Ascending aorta (tissue), 2 donors: ENCODE measurements around the gene SV2B. TPM values are rescaled to one million over a fixed set of nuclear protein-coding genes. Genes with fewer than 3 reads are reported as not detected.

Experiments
- DNase-seq, 2 donors: peaks; one replicate each; pipeline ENCODE4 v3.0.0-alpha.2; 2019; ENCODE audit warnings: low spot score in 2 of 2
- H3K27ac ChIP-seq, 2 donors: fragments of 200-600 bp; sonication (generic); one replicate each; pipeline ENCODE4 v1.5.1; 2016 to 2017; ENCODE audit warnings: mild to moderate bottlenecking in 1 of 2
- H3K27me3 ChIP-seq: fragments of 200-600 bp; sonication (generic); one replicate; pipeline ENCODE4 v1.5.1; 2017
- H3K36me3 ChIP-seq, 2 donors: fragments of 200-600 bp; sonication (generic); one replicate each; pipeline ENCODE4 v1.5.1; 2016
- H3K4me1 ChIP-seq, 2 donors: fragments of 200-600 bp; sonication (generic); one replicate each; pipeline ENCODE4 v1.5.1; 2016 to 2017; ENCODE audit warnings: mild to moderate bottlenecking in 1 of 2
- H3K4me3 ChIP-seq, 2 donors: fragments of 200-600 bp; sonication (generic); one replicate each; pipeline ENCODE4 v1.5.1; 2016 to 2017; ENCODE audit warnings: mild to moderate bottlenecking in 1 of 2
- H3K9me3 ChIP-seq, 2 donors: fragments of 200-600 bp; sonication (generic); one replicate each; pipeline ENCODE4 v1.5.1; 2016
- CTCF ChIP-seq, 3 experiments: fragments of 200-600 bp in 2 of 3; fragments of 450-650 bp in 1 of 3; sonication (generic) in 2 of 3; IDR thresholded peaks; one replicate each; pipeline ENCODE4 v1.5.1; 2016 to 2019; ENCODE audit warnings: antibody characterized with exemption in 3 of 3, mild to moderate bottlenecking in 1 of 3, moderate library complexity in 1 of 3
- intact Hi-C: fragments of 100-400 bp; cut with DNase I; formaldehyde crosslinking; loops from one replicate; pipeline ENCODE4 v1.15.1; 2023
- total RNA-seq: library from RNA; depleted of rRNA; stranded (reverse); fragments of >200 nt; gene quantifications from one replicate; pipeline ENCODE4 v1.1.0, GENCODE V29; 2016

SV2B gene
- total RNA-seq, 1 donor from 2014 or later: 0.11 TPM

GRCh38 chr15:91257746-91258414, 157.8 kb downstream of the SV2B start:
- intact Hi-C loops: no loop called here
- H3K27me3 ChIP-seq: no peaks in the 10 kb centered on the region

GRCh38 chr15:91258415-91258759, 158.3 kb downstream of the SV2B start:
- no peak overlapping the region for H3K4me3 ChIP-seq
- H3K27me3 ChIP-seq: no peaks in the 10 kb centered on the region
- intact Hi-C loops: no loop called here
- DNase-seq: no peak
- no peak for TF ChIP-seq CTCF (IDR thresholded peaks at IDR 0.05)
- H3K36me3 ChIP-seq: no peaks in the 10 kb centered on the region
- H3K9me3 ChIP-seq: no peaks in the 10 kb centered on the region
- H3K27ac ChIP-seq: no peak overlapping the region
- no peaks in the 10 kb centered on the region for H3K4me1 ChIP-seq

More at GRCh38 chr15:91257746-91258414, 157.8 kb downstream of the SV2B start:
- DNase-seq: no peak
- Histone ChIP-seq H3K4me3 (no peak overlapping the region), H3K4me1 (no peaks in the 10 kb centered on the region), H3K27ac (no peak overlapping the region), H3K9me3 (no peaks in the 10 kb centered on the region), H3K36me3 (no peaks in the 10 kb centered on the region)
- TF ChIP-seq CTCF (IDR thresholded peaks at IDR 0.05): no peak

- intact Hi-C loops: no loop called here
- no peaks in the 10 kb centered on the region for H3K9me3 ChIP-seq
- H3K27ac ChIP-seq: no peak overlapping the region
- H3K4me1 ChIP-seq: peaks cover 0 to 3% of the 10 kb centered on the region in 2 donors
- no peak overlapping the region for H3K4me3 ChIP-seq
- no peak for TF ChIP-seq CTCF (IDR thresholded peaks at IDR 0.05)
- DNase-seq: no peak
- no peaks in the 10 kb centered on the region for H3K27me3 ChIP-seq
- H3K36me3 ChIP-seq: no peaks in the 10 kb centered on the region
Measured at GRCh38 chr15:91259077-91259476, 159.0 kb downstream of the SV2B start.

- no peak for TF ChIP-seq CTCF (IDR thresholded peaks at IDR 0.05)
- Histone ChIP-seq H3K36me3 (no peaks in the 10 kb centered on the region), H3K27me3 (no peaks in the 10 kb centered on the region), H3K9me3 (no peaks in the 10 kb centered on the region), H3K4me3 (no peak overlapping the region), H3K4me1 (peaks cover 0 to 3% of the 10 kb centered on the region in 2 donors), H3K27ac (no peak overlapping the region)
- intact Hi-C loops: no loop called here
- no peak for DNase-seq
Measured at GRCh38 chr15:91261345-91261744, 161.3 kb downstream of the SV2B start.

GRCh38 chr15:91263632-91264531, 163.8 kb downstream of the SV2B start:
- TF ChIP-seq CTCF (IDR thresholded peaks at IDR 0.05): no peak
- peak overlapping the region; percentile 51 to 58 for H3K27ac ChIP-seq
- DNase-seq: peak; percentile 27 to 87
- no peaks in the 10 kb centered on the region for H3K36me3 ChIP-seq
- intact Hi-C loops: no loop called here
- H3K4me1 ChIP-seq: peaks cover 0 to 3% of the 10 kb centered on the region in 2 donors
- H3K4me3 ChIP-seq: peak overlapping the region; percentile 2 to 45
- no peaks in the 10 kb centered on the region for H3K9me3 ChIP-seq
- H3K27me3 ChIP-seq: no peaks in the 10 kb centered on the region
